ENCODE results near the gene CAPN7. TPM values are rescaled to one million over a fixed set of nuclear protein-coding genes. Genes with fewer than 3 reads are reported as not detected.

CAPN7 gene
- total and polyA plus RNA-seq, 10 donors = 10.8 to 72.3 (median 48.8) TPM

- WGBS, 5 donors = 94 to 98% (median 96%) methylated on average over 7 of the region's 7 CpGs
- Histone ChIP-seq H3K9me3 (no peaks in the 10 kb centered on the region), H3K27me3 (replicated peaks in 1 of 7) (no peaks in the 10 kb centered on the region), H3K4me3 (no peak overlapping the region), H3K27ac (no peak overlapping the region), H3K4me1 (no peaks in the 10 kb centered on the region), H3K36me3 (peaks cover 0 to 100% (median 77%) of the 10 kb centered on the region in 6 donors)
- TF ChIP-seq, protein P1, sequence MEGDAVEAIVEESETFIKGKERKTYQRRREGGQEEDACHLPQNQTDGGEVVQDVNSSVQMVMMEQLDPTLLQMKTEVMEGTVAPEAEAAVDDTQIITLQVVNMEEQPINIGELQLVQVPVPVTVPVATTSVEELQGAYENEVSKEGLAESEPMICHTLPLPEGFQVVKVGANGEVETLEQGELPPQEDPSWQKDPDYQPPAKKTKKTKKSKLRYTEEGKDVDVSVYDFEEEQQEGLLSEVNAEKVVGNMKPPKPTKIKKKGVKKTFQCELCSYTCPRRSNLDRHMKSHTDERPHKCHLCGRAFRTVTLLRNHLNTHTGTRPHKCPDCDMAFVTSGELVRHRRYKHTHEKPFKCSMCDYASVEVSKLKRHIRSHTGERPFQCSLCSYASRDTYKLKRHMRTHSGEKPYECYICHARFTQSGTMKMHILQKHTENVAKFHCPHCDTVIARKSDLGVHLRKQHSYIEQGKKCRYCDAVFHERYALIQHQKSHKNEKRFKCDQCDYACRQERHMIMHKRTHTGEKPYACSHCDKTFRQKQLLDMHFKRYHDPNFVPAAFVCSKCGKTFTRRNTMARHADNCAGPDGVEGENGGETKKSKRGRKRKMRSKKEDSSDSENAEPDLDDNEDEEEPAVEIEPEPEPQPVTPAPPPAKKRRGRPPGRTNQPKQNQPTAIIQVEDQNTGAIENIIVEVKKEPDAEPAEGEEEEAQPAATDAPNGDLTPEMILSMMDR (IDR thresholded peaks at IDR 0.05 in 8 of 11, conservative IDR thresholded peaks at IDR 0.05 in 3 of 11) = no peak
- no peak for TF ChIP-seq POLR2A (IDR thresholded peaks at IDR 0.05)
- no peak for TF ChIP-seq POLR2AphosphoS5 (IDR thresholded peaks at IDR 0.05)
- intact Hi-C loops (cut with DNase I; ENCODE audit: low total_unique reads) = no loop called here
- DNase-seq = no peak
Measured at GRCh38 chr3:15223685-15224572, 17.9 kb downstream of the CAPN7 start.

DNA sequence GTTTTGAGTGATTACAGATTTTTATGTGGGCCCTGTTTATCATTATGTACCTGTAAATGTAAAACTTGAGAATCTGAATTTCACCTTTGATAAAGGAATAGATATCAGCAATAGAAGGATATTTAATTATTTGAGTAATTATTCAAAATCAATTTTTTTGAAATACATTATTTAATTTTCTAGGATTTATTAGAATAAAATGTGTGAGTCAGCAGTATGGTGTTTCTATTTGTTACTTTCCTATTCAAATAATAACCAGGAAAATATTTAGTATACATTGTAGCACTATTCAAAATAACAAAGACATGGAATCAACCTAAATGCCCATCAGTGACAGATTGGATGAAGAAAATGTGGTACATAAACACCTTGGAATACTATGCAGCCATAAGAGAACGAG, 22.1 kb downstream of the CAPN7 start:
- intact Hi-C loops (cut with DNase I; ENCODE audit: low total_unique reads) = no loop called here
- H3K9me3 ChIP-seq = no peaks in the 10 kb centered on the region
- WGBS, 5 donors = 93 to 100% (median 96%) methylated on average over 1 of the region's 1 CpG
- H3K27me3 ChIP-seq (replicated peaks in 1 of 7) = no peaks in the 10 kb centered on the region
- H3K36me3 ChIP-seq = peaks cover 0 to 100% (median 67%) of the 10 kb centered on the region in 6 donors
- no peak overlapping the region for H3K27ac ChIP-seq
- DNase-seq = no peak
- no peaks in the 10 kb centered on the region for H3K4me1 ChIP-seq
- H3K4me3 ChIP-seq = no peak overlapping the region
- TF ChIP-seq POLR2A (IDR thresholded peaks at IDR 0.05) (no peak), POLR2AphosphoS5 (IDR thresholded peaks at IDR 0.05) (no peak)
- TF ChIP-seq, protein P1 (IDR thresholded peaks at IDR 0.05 in 8 of 11, conservative IDR thresholded peaks at IDR 0.05 in 3 of 11) = no peak

DNA sequence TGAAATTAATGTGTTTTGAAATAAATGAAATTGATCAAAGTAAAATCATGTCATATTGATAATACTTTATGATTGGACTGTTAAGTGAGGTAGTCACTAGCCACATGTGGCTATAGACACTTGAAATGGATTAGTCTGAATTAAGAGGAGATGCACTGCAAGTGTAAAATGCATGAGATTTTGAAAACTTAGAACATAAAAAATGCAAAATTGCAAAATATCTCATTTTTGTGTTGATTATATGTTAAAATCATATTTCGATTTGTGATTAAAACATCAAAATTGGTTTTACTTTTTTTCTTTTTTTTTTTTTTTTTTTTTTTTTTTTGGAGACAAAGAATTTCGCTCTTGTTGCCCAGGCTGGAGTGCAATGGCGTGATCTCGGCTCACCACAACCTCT, 23.2 kb downstream of the CAPN7 start:
- intact Hi-C loops (cut with DNase I; ENCODE audit: low total_unique reads) = no loop called here
- no peaks in the 10 kb centered on the region for H3K4me1 ChIP-seq
- peaks cover 0 to 100% (median 66%) of the 10 kb centered on the region in 6 donors for H3K36me3 ChIP-seq
- WGBS, 5 donors = 90 to 99% (median 96%) methylated on average over 4 of the region's 4 CpGs
- no peaks in the 10 kb centered on the region for H3K27me3 ChIP-seq (replicated peaks in 1 of 7)
- no peak overlapping the region for H3K27ac ChIP-seq
- no peaks in the 10 kb centered on the region for H3K9me3 ChIP-seq
- H3K4me3 ChIP-seq = no peak overlapping the region
- TF ChIP-seq POLR2A (IDR thresholded peaks at IDR 0.05) = no peak
- DNase-seq = no peak

DNA sequence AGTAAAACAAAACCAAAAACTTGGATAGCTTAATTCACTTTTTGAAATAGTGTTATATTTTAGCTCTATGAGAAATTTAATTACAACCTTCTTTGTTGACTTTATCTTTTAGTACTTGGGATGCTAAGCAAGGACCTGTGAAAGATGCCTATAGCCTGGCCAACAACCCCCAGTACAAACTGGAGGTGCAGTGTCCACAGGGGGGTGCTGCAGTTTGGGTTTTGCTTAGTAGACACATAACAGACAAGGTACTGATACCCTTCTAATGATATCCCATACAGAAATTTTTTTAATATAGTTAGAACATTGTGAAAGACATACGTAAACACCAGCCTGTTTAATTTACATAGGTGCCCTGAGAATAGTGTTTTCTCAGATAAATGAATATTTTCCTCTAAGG, 35.3 kb downstream of the CAPN7 start:
- 91 to 100% (median 92%) methylated on average over 1 of the region's 1 CpG for WGBS, 5 donors
- intact Hi-C loops (cut with DNase I; ENCODE audit: low total_unique reads) = no loop called here
- no peak for DNase-seq

More for the DNA sequence above, 35.3 kb downstream of the CAPN7 start:
- TF ChIP-seq POLR2A (IDR thresholded peaks at IDR 0.05) (no peak), POLR2AphosphoS5 (IDR thresholded peaks at IDR 0.05) (no peak)
- TF ChIP-seq, protein P1 (IDR thresholded peaks at IDR 0.05 in 8 of 11, conservative IDR thresholded peaks at IDR 0.05 in 3 of 11) = peak in 7 of 11 experiments; percentile 18 to 51 (median 38)
- peaks cover 0 to 100% (median 69%) of the 10 kb centered on the region in 6 donors for H3K36me3 ChIP-seq
- no peak overlapping the region for H3K27ac ChIP-seq
- H3K9me3 ChIP-seq = no peaks in the 10 kb centered on the region
- H3K4me1 ChIP-seq = no peaks in the 10 kb centered on the region
- no peak overlapping the region for H3K4me3 ChIP-seq
- H3K27me3 ChIP-seq (replicated peaks in 1 of 7) = no peaks in the 10 kb centered on the region
